Endothelial cell of umbilical vein (primary cell): Measurements from ENCODE around the gene CNTNAP2. TPM values are rescaled to one million over a fixed set of nuclear protein-coding genes. Genes with fewer than 3 reads are reported as not detected.

ENCODE experiments used
- BruUV-seq: library from RNA; stranded (reverse); fragments of 400-500 nt; replicated peaks from 2 replicates; lab custom pipeline; 2021; lab: Mats Ljungman, UMichigan
- CTCF ChIA-PET: fragments of 300-600, 350-600 bp; sonication (Branson Sonifier 250); formaldehyde crosslinking; loops from one replicate; lab custom pipeline; 2021; ENCODE audit warnings: antibody characterized with exemption, inconsistent platforms; lab: Charles Lee
- POLR2A ChIA-PET: fragments of 300-600, 350-600 bp; sonication (Branson Sonifier 250); formaldehyde crosslinking; loops from one replicate; lab custom pipeline; 2021; ENCODE audit warnings: antibody characterized with exemption, inconsistent platforms; lab: Charles Lee
- DNase-seq: peaks from one replicate; pipeline ENCODE4 v3.0.0-alpha.2; 2011; ENCODE audit warnings: low read depth, low spot score
- FAIRE-seq: peaks from 2 replicates; lab custom pipeline; 2011; peaks lifted over from hg19 to GRCh38; lab: Jason Lieb, UNC
- H2AFZ ChIP-seq: 2 replicates; pipeline ENCODE4 v1.6.0; 2012; ENCODE audit warnings: low read depth, low read length, control low read depth, inconsistent platforms
- H3K27ac ChIP-seq: 2 replicates; pipeline ENCODE4 v1.5.1; 2011; ENCODE audit warnings: low read depth, mild to moderate bottlenecking, control low read depth, low read length, moderate library complexity; ENCODE audit not compliant: insufficient read depth
- H3K27me3 ChIP-seq, 2 experiments: 2 replicates each; pipeline versions ENCODE4 v1.6.0 to v1.6.1; 2011; ENCODE audit warnings: low read length in 2 of 2, mixed read lengths in 1 of 2; ENCODE audit not compliant: control insufficient read depth in 2 of 2, insufficient read depth in 2 of 2
- H3K36me3 ChIP-seq, 2 experiments: 2 replicates in 1 of 2; 3 replicates in 1 of 2; pipeline ENCODE4 v1.5.1; 2011; ENCODE audit warnings: low read length in 2 of 2, mild to moderate bottlenecking in 1 of 2, moderate library complexity in 1 of 2; ENCODE audit not compliant: control insufficient read depth in 2 of 2, insufficient read depth in 2 of 2; ENCODE audit errors: extremely low read depth in 1 of 2
- H3K4me1 ChIP-seq: 3 replicates; pipeline ENCODE4 v1.5.1; 2011; ENCODE audit warnings: mild to moderate bottlenecking, low read length; ENCODE audit not compliant: control insufficient read depth, insufficient read depth; ENCODE audit errors: extremely low read depth
- H3K4me2 ChIP-seq: 2 replicates; pipeline ENCODE4 v1.6.1; 2011; ENCODE audit warnings: low read length, control low read depth, mixed read lengths; ENCODE audit not compliant: insufficient read depth
- H3K4me3 ChIP-seq, 3 experiments: fragments of 200-600 bp in 1 of 3; sonication (generic), shearing (Covaris generic) in 1 of 3; replicated peaks in 1 of 3; 2 replicates each; pipeline ENCODE4 v1.5.1; 2011 to 2016; ENCODE audit warnings: control low read depth in 3 of 3, low read length in 3 of 3, mild to moderate bottlenecking in 2 of 3, inconsistent platforms in 1 of 3, low read depth in 1 of 3, moderate library complexity in 1 of 3; ENCODE audit not compliant: insufficient read depth in 1 of 3
- H3K79me2 ChIP-seq: 2 replicates; pipeline ENCODE4 v1.6.0; 2012; ENCODE audit warnings: low read length, inconsistent platforms; ENCODE audit not compliant: control insufficient read depth, insufficient read depth
- H3K9ac ChIP-seq: replicated peaks from 2 replicates; pipeline ENCODE3; 2011; ENCODE audit warnings: low read length, control low read depth; ENCODE audit not compliant: insufficient read depth; ENCODE audit errors: extremely low read depth
- H3K9me1 ChIP-seq: replicated peaks from 3 replicates; pipeline ENCODE4 v1.6.0; 2011; ENCODE audit warnings: mild to moderate bottlenecking, low read length; ENCODE audit not compliant: control insufficient read depth, insufficient read depth; ENCODE audit errors: extremely low read depth
- H3K9me3 ChIP-seq: replicated peaks from 2 replicates; pipeline ENCODE4 v1.5.1; 2012; ENCODE audit warnings: low read length, inconsistent platforms; ENCODE audit not compliant: control insufficient read depth, insufficient read depth
- H4K20me1 ChIP-seq: replicated peaks from 2 replicates; pipeline ENCODE3; 2011; ENCODE audit warnings: mild to moderate bottlenecking, low read length; ENCODE audit not compliant: control insufficient read depth, insufficient read depth; ENCODE audit errors: extremely low read depth
- CTCF ChIP-seq, 2 donors: IDR thresholded peaks; 1 replicate in 1 of 2; 2 replicates in 1 of 2; pipeline ENCODE4 v1.5.1; 2011; ENCODE audit warnings: low read length in 2 of 2, mild to moderate bottlenecking in 2 of 2, moderate library complexity in 2 of 2, control low read depth in 1 of 2, inconsistent platforms in 1 of 2, low read depth in 1 of 2; ENCODE audit not compliant: insufficient read depth in 1 of 2; ENCODE audit errors: extremely low read depth in 1 of 2
- EZH2 ChIP-seq: IDR thresholded peaks from 2 replicates; pipeline ENCODE4 v1.6.1; 2012; ENCODE audit warnings: borderline replicate concordance, low read depth, mild to moderate bottlenecking, moderate library complexity, low read length, inconsistent platforms; ENCODE audit not compliant: severe bottlenecking
- FOS ChIP-seq: IDR thresholded peaks from 2 replicates; pipeline ENCODE4 v1.6.1; 2011; ENCODE audit warnings: mild to moderate bottlenecking, low read length, moderate library complexity, borderline replicate concordance; ENCODE audit not compliant: insufficient read depth
- GATA2 ChIP-seq: IDR thresholded peaks from 2 replicates; pipeline ENCODE4 v1.7.0; 2011; ENCODE audit warnings: low read depth, mild to moderate bottlenecking, moderate library complexity, mixed read lengths, low read length; ENCODE audit not compliant: insufficient read length, insufficient read depth
- JUN ChIP-seq: IDR thresholded peaks from 2 replicates; pipeline ENCODE4 v1.6.1; 2011; ENCODE audit warnings: borderline replicate concordance, low read depth; ENCODE audit not compliant: insufficient read length, insufficient read depth
- MAX ChIP-seq: IDR thresholded peaks from 2 replicates; pipeline ENCODE4 v1.6.1; 2011; ENCODE audit not compliant: insufficient read depth, insufficient read length
- MYC ChIP-seq: IDR thresholded peaks from one replicate; pipeline ENCODE4 v1.6.1; 2011; ENCODE audit warnings: mild to moderate bottlenecking, low read depth, low read length
- POLR2AphosphoS5 ChIP-seq: IDR thresholded peaks from 2 replicates; pipeline ENCODE4 v1.6.1; 2012; ENCODE audit warnings: low read depth, mild to moderate bottlenecking, control low read depth, low read length, moderate library complexity; ENCODE audit not compliant: insufficient read depth
- dilution Hi-C: fragments of 300-500 bp; cut with MboI; formaldehyde crosslinking; loops from one replicate; pipeline ENCODE4 v1.15.0; 2019; ENCODE audit warnings: low sequenced_read_pairs; ENCODE audit not compliant: extremely low pct_ligation_motif_present
- intact Hi-C: fragments of 100-400 bp; cut with micrococcal nuclease; formaldehyde crosslinking; loops from one replicate; pipeline ENCODE4 v1.10.0; 2022
- polyA plus RNA-seq, 4 experiments: library from polyadenylated mRNA; depleted of rRNA in 3 of 4; stranded (reverse) in 3 of 4; unstranded in 1 of 4; fragments of >200 nt; gene quantifications; 2 replicates each; pipeline versions ENCODE4 v1.2.1 to v1.2.3, GENCODE V29; 2011 to 2012; ENCODE audit warnings: missing spikeins in 1 of 4
- total RNA-seq: library from RNA; stranded (reverse); gene quantifications from 2 replicates; pipeline ENCODE4 v1.2.3, GENCODE V29; 2021

Gene CNTNAP2
- total and polyA plus RNA-seq, 2 donors (not counting 3 experiments of a cell fraction or from before 2014, with no cell fraction given), result not detected

GRCh38 chr7:148177972-148178371 lies 2061.4 kb downstream of the CNTNAP2 start:
- POLR2A ChIA-PET, result no interaction called here
- no peak for FAIRE-seq

More at GRCh38 chr7:148177972-148178371, 2061.4 kb downstream of the CNTNAP2 start:
- no peaks in the 10 kb centered on the region for H3K36me3 ChIP-seq
- H3K4me1 ChIP-seq, result no peaks in the 10 kb centered on the region
- H3K27ac ChIP-seq, result no peak overlapping the region
- H3K79me2 ChIP-seq, result no peaks in the 10 kb centered on the region
- no peaks in the 10 kb centered on the region for H3K9me1 ChIP-seq
- H2AFZ ChIP-seq, result no peak overlapping the region
- intact Hi-C loops (no loop called here), dilution Hi-C loops (no loop called here)
- H4K20me1 ChIP-seq, result no peaks in the 10 kb centered on the region
- no peak overlapping the region for H3K4me2 ChIP-seq
- H3K9me3 ChIP-seq, result peaks cover 3% of the 10 kb centered on the region
- no peak overlapping the region for H3K4me3 ChIP-seq
- no TSS peak for BruUV-seq
- H3K9ac ChIP-seq, result no peak overlapping the region
- TF ChIP-seq JUN (no peak), CTCF (IDR thresholded peaks at IDR 0.05; ENCODE audit: extremely low read depth in 1 of 2, insufficient read depth in 1 of 2, low read depth in 1 of 2, low read length in 2 of 2) (no peak), GATA2 (no peak), EZH2 (no peak), MAX (no peak), FOS (no peak), POLR2AphosphoS5 (no peak), MYC (no peak)
- CTCF ChIA-PET, result no interaction called here
- DNase-seq, result no peak
- H3K27me3 ChIP-seq, result no peaks in the 10 kb centered on the region
